Measurements from ENCODE around the gene MUCL3. TPM values are rescaled to one million over a fixed set of nuclear protein-coding genes. Genes with fewer than 3 reads are reported as not detected.
"Not testable (repeated sequence)": the region's sequence is repeated elsewhere in the genome, so short reads cannot be mapped to it uniquely, and the experiment has no call there.

Gene MUCL3
- total RNA-seq, 1 donor from 2014 or later = under 0.01 TPM

- FAIRE-seq (no peak), DNase-seq (ENCODE audit: low read depth) (no peak)
- no peaks in the 10 kb centered on the region for H3K36me3 ChIP-seq (ENCODE audit: control insufficient read depth, insufficient read depth, low read length)
Observed at GRCh38 chr6:30966154-30966553, 25.4 kb downstream of the MUCL3 start.

GRCh38 chr6:30969171-30969570 is 28.4 kb downstream of the MUCL3 start:
- not testable (repeated sequence) for H3K36me3 ChIP-seq (ENCODE audit: control insufficient read depth, insufficient read depth, low read length); H3K4me3 ChIP-seq (ENCODE audit: low read depth, low read length); FAIRE-seq; H3K27me3 ChIP-seq (ENCODE audit: control insufficient read depth, insufficient read depth, low read length); DNase-seq (ENCODE audit: low read depth)

More at GRCh38 chr6:30966154-30966553, 25.4 kb downstream of the MUCL3 start:
- TF ChIP-seq CTCF (IDR thresholded peaks at IDR 0.05; ENCODE audit: insufficient read depth, low read length, severe bottlenecking) = no peak
- H3K27me3 ChIP-seq (ENCODE audit: control insufficient read depth, insufficient read depth, low read length) = no peaks in the 10 kb centered on the region
- no peak overlapping the region for H3K4me3 ChIP-seq (ENCODE audit: low read depth, low read length)

DNA sequence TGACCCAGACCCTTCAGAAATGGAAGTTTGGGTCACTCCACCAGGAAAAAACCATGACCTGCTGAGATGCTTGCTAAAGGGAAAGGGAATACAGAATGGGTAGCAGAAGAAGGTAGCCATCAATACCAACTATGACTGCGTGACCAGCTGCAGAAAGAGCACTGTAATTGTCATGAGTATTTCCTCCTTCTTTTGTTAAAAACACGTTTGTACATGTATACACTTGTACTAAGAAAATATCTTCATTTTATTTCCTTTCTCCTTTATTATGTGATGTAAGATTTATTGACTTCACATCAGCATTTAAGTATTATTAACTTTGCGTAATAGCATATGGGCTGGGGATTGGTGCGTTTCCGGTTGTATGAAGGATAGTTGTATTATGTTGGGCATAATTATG is 30.2 kb downstream of the MUCL3 start:
- FAIRE-seq (no peak), DNase-seq (ENCODE audit: low read depth) (peak; percentile 66)
- Histone ChIP-seq H3K4me3 (ENCODE audit: low read depth, low read length) (no peak overlapping the region), H3K27me3 (ENCODE audit: control insufficient read depth, insufficient read depth, low read length) (no peaks in the 10 kb centered on the region), H3K36me3 (ENCODE audit: control insufficient read depth, insufficient read depth, low read length) (no peaks in the 10 kb centered on the region)
- TF ChIP-seq CTCF (IDR thresholded peaks at IDR 0.05; ENCODE audit: insufficient read depth, low read length, severe bottlenecking) = no peak

DNA sequence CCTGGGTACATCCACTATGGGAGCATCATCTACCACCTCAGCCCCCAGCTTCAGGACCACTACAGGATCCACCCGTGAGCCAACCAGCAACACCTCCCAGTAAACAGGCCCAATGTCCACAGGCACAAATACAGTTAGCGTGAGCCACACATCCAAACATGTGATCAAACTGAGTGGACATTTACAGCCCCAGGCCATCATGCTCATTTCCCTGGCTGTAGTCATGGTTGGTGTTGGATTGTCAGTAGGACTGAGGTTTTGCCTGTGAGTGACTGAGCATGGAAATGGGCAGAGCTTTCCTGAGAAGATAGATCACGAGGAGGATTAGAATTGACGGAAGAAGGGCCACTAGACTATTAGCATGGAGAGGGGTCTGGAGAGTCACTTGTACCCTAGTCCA is 32.0 kb downstream of the MUCL3 start:
- no peak overlapping the region for H3K4me3 ChIP-seq (ENCODE audit: low read depth, low read length)
- no peaks in the 10 kb centered on the region for H3K36me3 ChIP-seq (ENCODE audit: control insufficient read depth, insufficient read depth, low read length)
- H3K27me3 ChIP-seq (ENCODE audit: control insufficient read depth, insufficient read depth, low read length) = no peaks in the 10 kb centered on the region
- FAIRE-seq (peak; percentile 84), DNase-seq (ENCODE audit: low read depth) (peak; percentile 23)
- TF ChIP-seq CTCF (IDR thresholded peaks at IDR 0.05; ENCODE audit: insufficient read depth, low read length, severe bottlenecking) = no peak

DNA sequence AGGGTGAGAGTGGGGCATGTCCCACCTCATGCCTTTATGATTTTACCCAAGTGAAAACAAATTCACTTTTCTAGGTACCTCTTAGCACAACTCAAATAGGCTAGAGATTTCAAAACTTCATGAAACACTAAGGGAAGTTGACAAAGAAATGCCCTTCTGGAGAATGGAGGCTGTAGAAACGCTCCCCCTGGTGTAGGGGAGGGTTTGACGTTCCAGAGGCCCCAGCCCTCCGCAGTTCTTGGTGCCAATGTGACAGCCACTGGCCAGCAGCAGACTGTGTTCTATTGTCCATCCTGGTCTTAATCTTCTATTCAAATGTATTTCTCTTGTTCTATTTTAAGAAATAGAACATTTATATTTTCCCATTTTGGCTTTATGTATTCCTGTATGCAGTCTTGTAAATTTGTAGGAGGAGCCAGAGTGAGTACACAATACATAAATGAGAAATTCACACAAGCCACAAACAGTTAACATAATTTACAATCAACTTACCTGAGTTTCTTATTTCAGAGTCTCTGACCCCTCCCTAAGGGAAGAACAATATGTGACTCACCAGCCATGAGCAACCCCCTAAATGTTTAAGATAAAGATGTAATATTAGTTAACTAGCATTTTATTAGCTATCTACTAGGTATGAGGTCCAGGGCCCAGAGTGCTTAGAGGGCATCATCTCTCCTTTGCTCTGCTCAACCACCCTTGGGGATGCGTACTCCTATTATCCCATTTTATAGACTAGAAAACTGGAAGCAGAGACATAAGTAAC is 33.9 kb downstream of the MUCL3 start:
- TF ChIP-seq CTCF (IDR thresholded peaks at IDR 0.05; ENCODE audit: insufficient read depth, low read length, severe bottlenecking) = no peak
- H3K36me3 ChIP-seq (ENCODE audit: control insufficient read depth, insufficient read depth, low read length) = no peaks in the 10 kb centered on the region
- H3K4me3 ChIP-seq (ENCODE audit: low read depth, low read length) = no peak overlapping the region
- H3K27me3 ChIP-seq (ENCODE audit: control insufficient read depth, insufficient read depth, low read length) = no peaks in the 10 kb centered on the region
- DNase-seq (ENCODE audit: low read depth) (peak; percentile 42), FAIRE-seq (no peak)

DNA sequence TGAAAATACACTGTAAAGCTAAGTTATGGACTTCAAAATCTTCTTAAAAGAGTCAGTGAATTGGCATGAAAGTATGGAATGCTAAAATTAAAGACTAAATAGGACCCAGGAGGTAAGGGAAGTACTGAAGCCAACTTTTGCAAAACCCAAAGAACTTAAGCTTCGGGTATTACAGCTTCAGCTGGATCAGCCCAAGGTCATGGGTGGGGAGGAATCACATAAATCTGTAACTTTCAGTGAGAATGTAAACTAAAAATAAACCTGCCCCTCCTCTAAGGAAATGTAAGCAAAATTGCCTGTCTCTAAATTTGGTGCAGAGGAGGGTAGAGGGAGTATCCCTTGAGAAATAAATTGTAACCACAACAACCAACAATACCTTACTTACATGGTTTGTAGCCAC is 38.4 kb downstream of the MUCL3 start:
- Histone ChIP-seq H3K27me3 (ENCODE audit: control insufficient read depth, insufficient read depth, low read length) (no peaks in the 10 kb centered on the region), H3K36me3 (ENCODE audit: control insufficient read depth, insufficient read depth, low read length) (no peaks in the 10 kb centered on the region), H3K4me3 (ENCODE audit: low read depth, low read length) (no peak overlapping the region)
- FAIRE-seq = no peak
- DNase-seq (ENCODE audit: low read depth) = no peak
- no peak for TF ChIP-seq CTCF (IDR thresholded peaks at IDR 0.05; ENCODE audit: insufficient read depth, low read length, severe bottlenecking)
